Lower leg skin (tissue), 4 donors: Measurements from ENCODE around the gene DCLRE1A. TPM values are rescaled to one million over a fixed set of nuclear protein-coding genes. Genes with fewer than 3 reads are reported as not detected.

Experiments
- DNase-seq, 2 donors: peaks; one replicate each; pipeline ENCODE4 v3.0.0-alpha.2; 2019; ENCODE audit warnings: low spot score in 2 of 2
- H3K4me3 ChIP-seq: fragments of 200-600 bp; sonication (generic); 2 replicates; pipeline ENCODE4 v1.5.1; 2017; ENCODE audit warnings: mild to moderate bottlenecking, low read depth; ENCODE audit not compliant: poor library complexity, severe bottlenecking
- POLR2A ChIP-seq, 2 donors: fragments of 450-650 bp; IDR thresholded peaks; one replicate each; pipeline ENCODE4 v1.6.1; 2016 to 2017; ENCODE audit warnings: antibody characterized with exemption in 2 of 2, mild to moderate bottlenecking in 1 of 2, moderate library complexity in 1 of 2
- WGBS, 2 donors: methylation state at CpG; one replicate each; pipeline ENCODE4 v1.1.5; 2018; 5-methylcytosine and 5-hydroxymethylcytosine counted together
- intact Hi-C: fragments of 100-400 bp; cut with DNase I; formaldehyde crosslinking; loops from one replicate; pipeline ENCODE4 v1.15.0; 2023; ENCODE audit warnings: low total_unique reads
- total RNA-seq, 4 donors: library from RNA; depleted of rRNA; stranded (reverse); fragments of >200 nt; gene quantifications; one replicate each; pipeline ENCODE4 v1.1.0, GENCODE V29; 2016
- TF ChIP-seq, protein P1 (sequence below), 3 donors: fragments of 450-650 bp; IDR thresholded peaks; one replicate each; pipeline ENCODE4 v1.5.1; 2016; ENCODE audit warnings: antibody characterized with exemption in 3 of 3, mild to moderate bottlenecking in 3 of 3, moderate library complexity in 2 of 3

Gene DCLRE1A
- total RNA-seq: 1 to 10 TPM; 2.1 to 5.5 (median 3.8) TPM

DNA sequence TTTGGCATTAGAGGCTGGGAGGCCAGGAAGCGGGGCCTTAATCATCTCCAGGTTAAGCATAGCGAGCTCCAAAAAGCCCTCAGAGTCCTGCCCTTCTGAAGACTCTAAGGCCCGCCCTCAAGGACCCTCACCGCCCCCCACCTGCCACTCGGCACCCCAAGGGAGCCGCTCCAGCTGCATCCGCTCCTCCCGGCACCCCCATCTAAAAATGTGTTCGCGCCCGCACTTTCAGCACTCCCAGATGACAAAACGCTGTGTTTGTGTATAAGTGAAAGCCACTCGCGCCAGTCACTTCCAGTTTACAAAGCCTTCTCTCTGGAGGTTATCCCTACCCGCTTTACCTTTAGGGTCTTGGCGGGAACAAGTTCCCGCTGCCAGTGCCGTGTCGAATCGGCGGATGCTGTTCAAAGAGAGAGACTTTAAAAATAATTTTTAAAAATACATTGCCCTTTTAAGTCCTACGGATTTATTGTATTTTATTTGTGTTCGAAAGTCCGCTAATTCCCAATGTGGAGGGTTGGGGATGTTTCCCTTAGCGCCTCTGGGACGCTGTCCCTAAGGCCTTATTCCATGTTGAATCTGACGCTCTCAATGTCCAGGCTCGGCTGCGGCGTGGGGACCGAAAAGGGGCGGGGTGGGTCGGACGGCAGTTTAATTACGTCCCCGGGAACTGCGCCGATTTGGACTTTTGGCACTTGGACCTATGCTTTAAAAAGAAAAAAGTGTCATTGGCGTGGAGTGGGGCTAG lies at the start of gene DCLRE1A, which contains the start of gene NHLRC2:
DCLRE1A (minus strand) TSS at position 70 of the 748 bp plus-strand sequence. CDS start 900 bp downstream, outside the sequence.
NHLRC2 (plus strand) TSS at position 649 of the 748 bp plus-strand sequence. CDS start 212 bp downstream, outside the sequence.
- peak; percentile 63 to 97 for DNase-seq
- H3K4me3 ChIP-seq: peak within 1 kb of the TSS; percentile 78
- 0 to 1% methylated on average over 39 of the region's 39 CpGs for WGBS, 2 donors
- TF ChIP-seq, protein P1, sequence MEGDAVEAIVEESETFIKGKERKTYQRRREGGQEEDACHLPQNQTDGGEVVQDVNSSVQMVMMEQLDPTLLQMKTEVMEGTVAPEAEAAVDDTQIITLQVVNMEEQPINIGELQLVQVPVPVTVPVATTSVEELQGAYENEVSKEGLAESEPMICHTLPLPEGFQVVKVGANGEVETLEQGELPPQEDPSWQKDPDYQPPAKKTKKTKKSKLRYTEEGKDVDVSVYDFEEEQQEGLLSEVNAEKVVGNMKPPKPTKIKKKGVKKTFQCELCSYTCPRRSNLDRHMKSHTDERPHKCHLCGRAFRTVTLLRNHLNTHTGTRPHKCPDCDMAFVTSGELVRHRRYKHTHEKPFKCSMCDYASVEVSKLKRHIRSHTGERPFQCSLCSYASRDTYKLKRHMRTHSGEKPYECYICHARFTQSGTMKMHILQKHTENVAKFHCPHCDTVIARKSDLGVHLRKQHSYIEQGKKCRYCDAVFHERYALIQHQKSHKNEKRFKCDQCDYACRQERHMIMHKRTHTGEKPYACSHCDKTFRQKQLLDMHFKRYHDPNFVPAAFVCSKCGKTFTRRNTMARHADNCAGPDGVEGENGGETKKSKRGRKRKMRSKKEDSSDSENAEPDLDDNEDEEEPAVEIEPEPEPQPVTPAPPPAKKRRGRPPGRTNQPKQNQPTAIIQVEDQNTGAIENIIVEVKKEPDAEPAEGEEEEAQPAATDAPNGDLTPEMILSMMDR (IDR thresholded peaks at IDR 0.05): no peak
- no peak for TF ChIP-seq POLR2A (IDR thresholded peaks at IDR 0.05)
- intact Hi-C loops: no loop called here

DNA sequence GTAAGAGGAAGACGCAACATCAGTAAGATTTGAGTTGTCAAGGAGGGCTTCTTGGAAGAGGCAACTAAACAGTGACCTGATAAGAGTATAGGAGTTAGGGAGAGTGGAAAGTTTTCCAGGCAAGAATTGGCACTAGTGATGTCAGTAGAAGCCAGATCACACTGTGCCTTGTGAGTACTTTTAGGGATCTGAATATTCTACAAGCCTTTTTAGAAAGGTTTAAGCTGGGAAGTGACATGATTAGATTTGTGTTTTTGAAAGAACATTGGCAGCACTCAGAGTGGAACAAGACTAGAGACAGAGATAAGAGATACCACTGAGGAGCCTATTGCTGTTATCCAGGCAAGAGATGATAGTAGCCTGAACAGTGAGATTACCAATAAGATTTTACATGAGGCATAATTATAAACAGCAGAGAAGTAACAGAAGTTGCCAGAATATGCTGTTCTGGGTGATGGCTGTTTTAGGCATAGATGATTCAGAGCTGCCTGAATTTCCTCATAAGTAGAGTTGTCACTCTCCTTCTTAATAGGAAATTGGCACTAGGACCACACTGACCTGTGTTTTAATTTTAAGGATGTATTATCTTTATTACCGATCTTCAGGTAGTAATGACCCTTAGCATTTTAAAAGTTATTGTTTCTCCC lies 46.2 kb upstream of the DCLRE1A start:
- DNase-seq: no peak
- no peak overlapping the region for H3K4me3 ChIP-seq
- intact Hi-C loops: no loop called here
- WGBS, 2 donors: 96 to 98% methylated on average over 2 of the region's 2 CpGs
- TF ChIP-seq, protein P1 (IDR thresholded peaks at IDR 0.05): no peak
- TF ChIP-seq POLR2A (IDR thresholded peaks at IDR 0.05): no peak

DNA sequence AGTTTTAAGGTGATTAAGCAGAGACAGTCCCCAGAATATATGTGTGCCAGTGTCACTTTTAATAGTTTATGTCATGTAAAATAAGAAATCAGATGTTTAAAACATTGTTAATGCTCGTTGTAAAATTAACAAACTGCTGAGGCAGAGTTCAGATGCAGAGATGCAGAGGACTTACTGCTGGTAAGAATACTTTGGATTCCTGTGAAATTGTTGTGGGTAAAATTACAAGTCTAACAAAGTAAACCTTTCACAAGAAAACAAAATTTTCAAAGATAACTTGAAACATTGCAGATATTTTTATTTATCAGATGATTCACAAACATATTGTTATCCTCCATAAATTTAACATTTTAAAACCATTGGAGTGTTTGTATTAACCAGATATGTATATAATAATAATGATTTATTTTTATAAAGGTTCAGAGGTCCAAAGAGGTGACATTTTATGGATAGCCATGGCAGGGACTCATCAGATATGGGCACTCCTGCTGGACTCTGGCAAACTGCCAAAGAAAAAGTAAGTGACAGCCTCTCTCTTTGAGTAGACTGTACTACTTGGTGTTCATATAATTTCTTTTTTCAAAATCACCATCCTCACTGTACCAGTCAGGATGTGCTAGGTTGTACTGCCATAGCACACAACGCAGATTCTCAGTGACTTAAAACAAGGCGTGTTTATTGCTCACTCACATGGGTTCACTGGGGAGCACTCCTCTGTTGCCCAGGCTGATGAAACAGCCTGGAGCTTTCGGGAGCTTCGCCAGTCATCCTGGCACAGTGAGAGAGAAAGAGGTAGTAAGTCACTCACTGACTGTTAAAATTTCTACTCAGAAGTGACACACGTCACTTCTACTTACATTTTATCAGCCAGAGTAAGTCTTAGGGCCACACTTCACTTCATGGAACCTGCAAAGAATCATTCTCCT lies 44.1 kb upstream of the DCLRE1A start:
- intact Hi-C loops: no loop called here
- H3K4me3 ChIP-seq: no peak overlapping the region
- DNase-seq: no peak
- 70 to 79% methylated on average over 6 of the region's 6 CpGs for WGBS, 2 donors
- TF ChIP-seq, protein P1 (IDR thresholded peaks at IDR 0.05): no peak
- no peak for TF ChIP-seq POLR2A (IDR thresholded peaks at IDR 0.05)

DNA sequence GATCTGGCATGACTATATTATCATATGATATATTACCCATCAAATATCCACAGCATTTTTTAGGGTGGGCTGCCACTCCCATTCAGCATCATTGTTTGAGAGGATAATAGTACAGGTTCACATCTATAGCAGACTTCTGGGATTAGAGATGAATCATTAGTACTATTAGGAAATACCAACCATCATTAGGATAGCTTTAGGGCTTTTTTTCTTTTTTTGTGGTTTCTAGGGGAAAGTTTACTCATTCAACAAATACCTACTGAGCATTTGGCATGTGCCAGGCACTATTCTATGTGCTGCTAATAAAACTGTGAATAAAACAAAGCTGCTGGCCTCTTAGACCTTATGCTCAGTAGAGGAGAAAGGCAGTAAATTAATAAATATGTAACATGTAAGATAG lies 41.1 kb upstream of the DCLRE1A start:
- no peak for TF ChIP-seq POLR2A (IDR thresholded peaks at IDR 0.05)
- TF ChIP-seq, protein P1 (IDR thresholded peaks at IDR 0.05): no peak
- H3K4me3 ChIP-seq: no peak overlapping the region
- intact Hi-C loops: no loop called here
- DNase-seq: no peak

DNA sequence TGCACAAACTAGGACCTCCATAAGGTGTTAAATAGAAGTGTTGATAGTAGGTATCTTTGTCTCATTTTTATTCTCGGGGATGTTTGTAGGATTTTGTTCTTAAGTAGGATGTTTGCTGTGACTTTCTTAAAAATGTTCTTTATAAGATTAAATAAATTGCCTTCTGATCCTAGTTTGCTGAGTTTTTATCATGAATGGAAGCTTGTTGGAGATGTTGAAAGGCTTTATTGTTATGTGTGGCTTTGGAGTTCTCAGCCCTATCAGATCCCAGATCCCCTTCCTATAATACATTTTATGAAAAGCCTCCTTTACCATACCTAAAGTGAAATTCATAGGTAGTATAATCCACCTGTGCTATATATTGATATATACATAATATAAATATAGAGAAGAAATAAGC lies 40.7 kb upstream of the DCLRE1A start:
- WGBS, 2 donors: 92 to 93% methylated on average over 1 of the region's 1 CpG
- TF ChIP-seq, protein P1 (IDR thresholded peaks at IDR 0.05): no peak
- TF ChIP-seq POLR2A (IDR thresholded peaks at IDR 0.05): no peak
- intact Hi-C loops: no loop called here
- no peak overlapping the region for H3K4me3 ChIP-seq
- DNase-seq: no peak
